Fibroblast of villous mesenchyme (primary cell): Measurements from ENCODE around the gene CDH11. TPM values are rescaled to one million over a fixed set of nuclear protein-coding genes. Genes with fewer than 3 reads are reported as not detected.

Experiments
- DNase-seq: peaks from one replicate; pipeline ENCODE4 v3.0.0-alpha.2; 2010; ENCODE audit warnings: low read depth
- H3K4me3 ChIP-seq: 2 replicates; pipeline ENCODE4 v1.5.1; 2011; ENCODE audit warnings: low read depth, mild to moderate bottlenecking, low read length
- total RNA-seq: library from RNA; depleted of rRNA; stranded (reverse); fragments of >200 nt; gene quantifications from 2 replicates; pipeline ENCODE4 v1.2.3, GENCODE V29; 2012
- TF ChIP-seq, protein P1 (sequence below): IDR thresholded peaks from 2 replicates; pipeline ENCODE4 v1.5.1; 2012; ENCODE audit warnings: low read depth, mild to moderate bottlenecking, low read length; ENCODE audit not compliant: insufficient read depth

Gene CDH11
- total RNA-seq, 1 donor, result 290 TPM

DNA sequence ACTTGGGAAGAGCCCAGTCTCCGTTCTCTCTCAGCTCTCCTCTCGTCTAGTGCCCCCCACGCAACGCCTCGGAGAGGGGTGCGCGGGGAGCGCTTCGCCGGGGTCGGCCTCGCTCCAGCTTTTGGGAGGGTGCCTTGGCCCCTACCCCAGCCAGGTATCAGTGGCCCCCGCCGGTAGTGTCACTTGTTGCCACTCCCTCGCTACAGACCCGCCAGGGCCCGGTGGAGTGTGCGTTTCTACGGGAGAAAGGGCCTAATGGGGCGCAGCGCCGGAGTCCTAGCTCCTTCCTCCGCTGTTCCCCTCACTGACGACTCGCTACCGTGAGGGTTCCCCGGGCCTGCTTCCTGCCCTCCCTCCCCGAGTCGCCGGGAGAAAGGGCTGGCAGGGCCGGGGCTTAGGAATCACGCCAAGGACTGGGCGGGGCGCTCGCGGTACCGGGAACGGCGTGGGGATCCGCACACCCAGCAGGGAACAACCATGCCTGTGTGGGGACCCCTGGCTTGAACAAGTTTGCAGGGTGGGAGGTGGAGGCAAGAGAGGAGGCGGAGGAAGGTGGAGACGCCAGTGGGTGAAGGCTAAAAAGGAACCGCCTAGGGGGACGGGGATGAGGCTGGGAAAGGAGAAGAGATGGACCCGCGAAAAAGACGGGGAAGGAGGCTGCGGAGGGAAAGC is 997 bp upstream of the CDH11 start:
- TF ChIP-seq, protein P1, sequence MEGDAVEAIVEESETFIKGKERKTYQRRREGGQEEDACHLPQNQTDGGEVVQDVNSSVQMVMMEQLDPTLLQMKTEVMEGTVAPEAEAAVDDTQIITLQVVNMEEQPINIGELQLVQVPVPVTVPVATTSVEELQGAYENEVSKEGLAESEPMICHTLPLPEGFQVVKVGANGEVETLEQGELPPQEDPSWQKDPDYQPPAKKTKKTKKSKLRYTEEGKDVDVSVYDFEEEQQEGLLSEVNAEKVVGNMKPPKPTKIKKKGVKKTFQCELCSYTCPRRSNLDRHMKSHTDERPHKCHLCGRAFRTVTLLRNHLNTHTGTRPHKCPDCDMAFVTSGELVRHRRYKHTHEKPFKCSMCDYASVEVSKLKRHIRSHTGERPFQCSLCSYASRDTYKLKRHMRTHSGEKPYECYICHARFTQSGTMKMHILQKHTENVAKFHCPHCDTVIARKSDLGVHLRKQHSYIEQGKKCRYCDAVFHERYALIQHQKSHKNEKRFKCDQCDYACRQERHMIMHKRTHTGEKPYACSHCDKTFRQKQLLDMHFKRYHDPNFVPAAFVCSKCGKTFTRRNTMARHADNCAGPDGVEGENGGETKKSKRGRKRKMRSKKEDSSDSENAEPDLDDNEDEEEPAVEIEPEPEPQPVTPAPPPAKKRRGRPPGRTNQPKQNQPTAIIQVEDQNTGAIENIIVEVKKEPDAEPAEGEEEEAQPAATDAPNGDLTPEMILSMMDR, result no peak
- H3K4me3 ChIP-seq, result peak overlapping the region; percentile 97
- DNase-seq, result peak; percentile 70

DNA sequence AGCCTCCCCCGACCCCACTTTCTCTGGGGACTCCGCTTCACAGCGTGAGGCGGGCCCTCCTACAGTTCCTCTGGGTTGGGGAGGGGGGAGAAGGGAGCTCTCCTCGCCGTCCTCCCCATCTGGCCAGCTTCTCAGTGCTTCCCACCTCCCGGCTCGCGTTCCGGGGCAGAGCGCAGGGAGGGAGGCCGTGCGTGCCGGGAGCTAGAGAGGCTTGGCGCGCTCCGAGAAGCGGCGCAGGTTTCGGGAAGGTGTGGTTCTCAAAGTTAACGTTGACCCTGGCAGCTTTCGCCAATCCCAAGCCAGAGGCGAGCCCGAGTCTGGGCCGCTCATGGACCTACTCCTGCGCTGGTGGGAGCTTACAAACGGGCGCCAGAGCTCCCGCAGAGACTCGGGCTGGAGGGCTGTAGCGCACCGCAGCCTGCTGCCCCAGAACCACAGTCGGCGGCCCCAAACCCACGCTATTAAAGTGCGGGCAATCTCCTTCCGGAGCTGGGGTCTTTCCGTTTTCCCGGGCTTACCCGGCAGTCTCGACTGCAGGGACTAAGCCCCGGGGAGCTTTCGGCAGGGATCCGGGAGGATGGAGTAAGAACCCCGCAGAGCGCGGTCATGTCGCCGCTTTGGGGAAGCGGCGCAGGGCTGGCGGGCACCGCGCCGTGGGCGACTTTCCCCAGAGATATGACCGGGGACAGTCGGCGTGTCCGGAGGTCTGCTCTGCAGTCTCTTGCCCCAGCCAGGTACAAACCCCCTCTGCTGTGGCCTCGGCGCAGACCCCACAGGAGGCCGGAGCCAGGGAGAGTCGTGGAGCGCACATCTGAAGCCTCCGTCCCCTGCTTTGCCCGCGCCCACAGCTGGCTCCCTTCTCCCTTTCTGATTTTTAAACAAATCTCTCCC is 787 bp downstream of the CDH11 start:
- TF ChIP-seq, protein P1, result no peak
- H3K4me3 ChIP-seq, result peak overlapping the region; percentile 97
- peak; percentile 36 for DNase-seq

DNA sequence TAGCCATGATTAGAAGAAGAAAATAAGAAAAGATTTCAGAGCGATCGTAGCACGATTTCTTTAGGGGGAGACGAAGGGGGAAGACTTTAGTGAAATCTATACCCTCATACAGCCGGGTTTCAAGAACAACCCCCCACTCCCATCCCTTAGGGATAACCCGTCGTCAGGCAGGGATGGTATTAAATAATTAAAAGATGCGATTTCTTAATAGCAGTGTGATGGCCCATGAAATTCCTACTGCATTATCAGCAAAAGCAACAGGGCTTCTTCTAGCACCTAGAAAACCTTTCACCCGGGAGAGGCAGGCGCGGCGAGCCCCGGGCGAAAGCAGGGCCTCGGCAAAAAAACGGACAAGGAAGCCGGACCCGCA is 1.4 kb downstream of the CDH11 start:
- no peak for DNase-seq
- peak overlapping the region; percentile 97 for H3K4me3 ChIP-seq
- TF ChIP-seq, protein P1, result no peak

DNA sequence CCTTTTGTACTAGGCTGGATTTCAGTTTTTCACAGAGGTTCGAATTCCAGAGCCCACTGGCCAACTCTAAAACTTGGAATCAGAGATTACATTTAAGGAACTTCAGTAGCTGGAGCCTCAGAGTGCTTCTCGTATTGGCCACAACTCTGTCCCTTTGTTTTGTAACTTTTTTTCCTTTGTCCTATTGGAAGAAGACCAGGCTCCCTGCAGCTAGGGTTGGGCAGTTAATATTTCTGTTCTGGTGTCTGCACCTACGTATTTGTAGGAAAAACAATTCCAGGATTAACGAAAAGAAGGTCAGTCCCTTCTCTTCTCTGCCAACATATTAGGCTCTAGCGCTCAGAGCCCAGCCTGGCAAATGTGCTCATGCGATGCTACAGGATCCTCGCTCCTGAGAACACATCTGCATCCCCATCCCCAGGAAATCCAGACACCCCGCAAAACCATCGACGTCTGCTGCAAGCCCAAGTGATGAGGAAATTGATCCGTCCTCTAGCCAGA is 1.9 kb downstream of the CDH11 start:
- TF ChIP-seq, protein P1, result no peak
- peak; percentile 81 for DNase-seq
- H3K4me3 ChIP-seq, result peak overlapping the region; percentile 97

DNA sequence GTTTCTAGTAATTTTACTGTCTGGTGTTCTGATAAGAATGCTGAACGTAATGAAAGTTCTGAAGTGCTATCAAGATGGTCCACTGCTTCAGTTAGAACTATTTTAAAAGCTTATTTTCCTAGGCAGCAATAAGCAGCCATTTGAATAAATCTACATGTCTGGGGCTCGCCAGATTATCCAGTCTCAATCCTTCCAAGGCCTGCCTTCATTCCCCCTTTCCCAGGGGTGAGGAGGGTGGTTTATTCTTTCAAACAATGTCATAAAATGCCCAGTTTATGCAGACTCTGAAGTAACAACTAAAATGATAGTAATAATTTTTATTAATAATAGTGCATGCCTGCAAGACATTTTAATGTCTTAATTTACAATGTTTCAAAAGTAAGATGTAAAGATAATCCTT is 2.4 kb downstream of the CDH11 start:
- TF ChIP-seq, protein P1, result no peak
- no peak for DNase-seq
- peak overlapping the region; percentile 97 for H3K4me3 ChIP-seq

DNA sequence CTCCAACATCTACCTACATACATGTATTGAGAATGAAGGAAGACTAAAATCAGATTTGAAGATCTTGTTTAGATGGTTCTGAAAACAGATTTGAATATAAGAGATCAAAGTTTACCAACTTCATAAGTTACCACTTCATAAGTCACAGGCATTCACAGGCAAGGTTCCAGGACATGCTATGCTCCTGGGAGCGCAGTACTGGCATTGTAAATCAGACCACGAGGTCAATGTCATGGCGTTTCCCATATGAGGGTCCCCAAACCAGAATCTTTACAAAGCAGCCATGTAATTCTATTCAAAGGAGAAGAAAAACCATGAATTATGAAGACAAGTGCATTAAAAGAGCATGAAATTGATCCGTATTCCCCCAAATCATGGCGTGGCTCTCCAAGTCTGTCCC is 3.0 kb downstream of the CDH11 start:
- TF ChIP-seq, protein P1, result no peak
- peak overlapping the region; percentile 97 for H3K4me3 ChIP-seq

More for the DNA sequence above, 3.0 kb downstream of the CDH11 start:
- DNase-seq, result peak; percentile 34
